Measurements from ENCODE around the gene MCC. TPM values are rescaled to one million over a fixed set of nuclear protein-coding genes. Genes with fewer than 3 reads are reported as not detected.
A peak's percentile ranks its signal among the peaks of the same experiment; 100 is the strongest.

MCC gene
- total RNA-seq, 1 donor from 2014 or later, result 33.9 TPM

DNA sequence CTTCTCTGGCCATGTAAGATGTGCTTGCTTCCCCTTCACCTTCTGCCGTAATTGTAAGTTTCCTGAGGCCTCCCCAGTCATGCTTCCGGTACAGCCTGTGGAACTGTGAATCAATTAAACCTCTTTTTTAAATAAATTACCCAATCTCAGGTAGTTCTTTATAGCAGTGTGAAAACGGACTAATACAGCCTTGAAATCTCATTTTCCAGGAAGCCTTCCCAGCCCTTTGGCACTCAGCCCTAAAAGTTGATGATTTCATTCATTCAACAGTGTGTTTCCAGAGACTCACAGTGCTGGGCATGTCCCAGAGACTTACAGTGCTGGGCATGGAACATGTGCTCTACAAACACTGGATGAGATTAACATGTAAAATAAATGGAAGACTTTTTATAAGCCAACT is 375.8 kb downstream of the MCC start:
- Mint-ChIP-seq H3K36me3 (peaks cover 28% of the 10 kb centered on the region), H3K4me3 (no peak overlapping the region), H3K27ac (no peak overlapping the region), H3K27me3 (ENCODE audit: low read depth) (no peaks in the 10 kb centered on the region), H3K4me1 (peaks cover 15% of the 10 kb centered on the region), H3K9me3 (peaks cover 13% of the 10 kb centered on the region)
- DNase-seq (ENCODE audit: low spot score in 2 of 2, unreplicated experiment in 2 of 2), result no peak
- TF ChIP-seq, protein P1, sequence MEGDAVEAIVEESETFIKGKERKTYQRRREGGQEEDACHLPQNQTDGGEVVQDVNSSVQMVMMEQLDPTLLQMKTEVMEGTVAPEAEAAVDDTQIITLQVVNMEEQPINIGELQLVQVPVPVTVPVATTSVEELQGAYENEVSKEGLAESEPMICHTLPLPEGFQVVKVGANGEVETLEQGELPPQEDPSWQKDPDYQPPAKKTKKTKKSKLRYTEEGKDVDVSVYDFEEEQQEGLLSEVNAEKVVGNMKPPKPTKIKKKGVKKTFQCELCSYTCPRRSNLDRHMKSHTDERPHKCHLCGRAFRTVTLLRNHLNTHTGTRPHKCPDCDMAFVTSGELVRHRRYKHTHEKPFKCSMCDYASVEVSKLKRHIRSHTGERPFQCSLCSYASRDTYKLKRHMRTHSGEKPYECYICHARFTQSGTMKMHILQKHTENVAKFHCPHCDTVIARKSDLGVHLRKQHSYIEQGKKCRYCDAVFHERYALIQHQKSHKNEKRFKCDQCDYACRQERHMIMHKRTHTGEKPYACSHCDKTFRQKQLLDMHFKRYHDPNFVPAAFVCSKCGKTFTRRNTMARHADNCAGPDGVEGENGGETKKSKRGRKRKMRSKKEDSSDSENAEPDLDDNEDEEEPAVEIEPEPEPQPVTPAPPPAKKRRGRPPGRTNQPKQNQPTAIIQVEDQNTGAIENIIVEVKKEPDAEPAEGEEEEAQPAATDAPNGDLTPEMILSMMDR (IDR thresholded peaks at IDR 0.05; ENCODE audit: unreplicated experiment), result no peak

DNA sequence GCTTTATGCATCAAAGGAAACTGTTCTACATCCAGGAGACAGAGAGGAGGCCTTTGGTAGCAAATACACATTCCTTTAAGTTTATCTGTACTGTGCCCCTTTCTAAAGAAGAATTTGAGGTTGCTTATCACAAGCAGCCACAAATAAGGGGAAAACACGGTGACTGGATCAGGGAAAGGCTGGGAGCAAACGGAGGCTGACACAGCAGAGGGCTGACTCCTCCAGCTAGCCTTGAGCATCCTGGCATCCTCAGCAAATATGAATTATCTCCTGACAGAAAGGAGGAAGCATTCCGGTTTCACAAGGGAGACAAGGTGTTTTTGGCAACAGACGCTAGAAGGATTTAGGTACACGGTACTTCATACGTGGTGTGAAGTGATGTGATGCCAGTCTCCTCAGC is 378.1 kb downstream of the MCC start:
- TF ChIP-seq, protein P1 (IDR thresholded peaks at IDR 0.05; ENCODE audit: unreplicated experiment), result no peak
- peaks cover 15% of the 10 kb centered on the region for H3K4me1 Mint-ChIP-seq
- H3K9me3 Mint-ChIP-seq, result peaks cover 9% of the 10 kb centered on the region
- H3K36me3 Mint-ChIP-seq, result peaks cover 21% of the 10 kb centered on the region
- peak overlapping the region; percentile 68 for H3K27ac Mint-ChIP-seq
- H3K4me3 Mint-ChIP-seq, result no peak overlapping the region
- no peak for DNase-seq (ENCODE audit: low spot score in 2 of 2, unreplicated experiment in 2 of 2)
- no peaks in the 10 kb centered on the region for H3K27me3 Mint-ChIP-seq (ENCODE audit: low read depth)

DNA sequence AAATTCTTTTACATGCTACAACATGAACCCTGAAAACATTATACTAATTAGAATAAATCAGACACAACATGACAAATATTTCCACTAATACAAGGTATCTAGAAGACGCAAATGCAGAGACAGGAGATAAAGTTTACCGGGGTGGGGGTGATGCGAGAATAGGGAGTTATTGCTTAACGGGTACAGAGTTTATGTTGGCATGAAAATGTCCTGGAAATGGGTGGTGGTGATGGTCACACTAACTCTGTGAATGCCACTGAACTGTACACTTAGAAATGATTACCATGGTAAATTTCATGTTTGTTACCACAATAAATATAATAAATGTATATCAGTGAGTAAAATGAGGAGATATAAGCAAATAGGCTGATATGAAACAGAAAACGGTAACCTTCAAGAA is 378.9 kb downstream of the MCC start:
- peaks cover 14% of the 10 kb centered on the region for H3K36me3 Mint-ChIP-seq
- peaks cover 9% of the 10 kb centered on the region for H3K9me3 Mint-ChIP-seq
- H3K27ac Mint-ChIP-seq, result peak overlapping the region; percentile 57
- TF ChIP-seq, protein P1 (IDR thresholded peaks at IDR 0.05; ENCODE audit: unreplicated experiment), result no peak
- DNase-seq (ENCODE audit: low spot score in 2 of 2, unreplicated experiment in 2 of 2), result no peak
- peaks cover 15% of the 10 kb centered on the region for H3K4me1 Mint-ChIP-seq
- H3K4me3 Mint-ChIP-seq, result no peak overlapping the region
- H3K27me3 Mint-ChIP-seq (ENCODE audit: low read depth), result no peaks in the 10 kb centered on the region

DNA sequence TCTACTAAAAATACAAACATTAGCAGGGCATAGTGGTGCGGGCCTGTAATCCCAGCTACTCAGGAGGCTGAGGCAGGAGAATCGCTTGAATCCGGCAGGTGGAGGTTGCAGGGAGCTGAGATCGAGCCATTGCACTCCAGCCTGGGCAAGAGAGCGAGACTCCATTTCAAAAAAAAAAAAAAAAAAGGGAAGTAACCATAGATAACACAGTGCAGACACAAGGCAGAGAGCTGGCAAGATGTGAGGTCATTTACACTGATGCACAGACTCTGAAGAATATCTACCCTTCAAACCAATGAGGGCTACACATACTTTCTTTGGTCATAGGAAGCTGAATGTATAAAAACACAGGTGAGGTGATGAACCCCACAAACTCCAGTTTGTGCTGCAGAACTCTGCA is 379.8 kb downstream of the MCC start:
- TF ChIP-seq, protein P1 (IDR thresholded peaks at IDR 0.05; ENCODE audit: unreplicated experiment), result no peak
- H3K27ac Mint-ChIP-seq, result no peak overlapping the region
- H3K4me3 Mint-ChIP-seq, result no peak overlapping the region
- no peaks in the 10 kb centered on the region for H3K27me3 Mint-ChIP-seq (ENCODE audit: low read depth)
- peaks cover 7% of the 10 kb centered on the region for H3K36me3 Mint-ChIP-seq
- no peak for DNase-seq (ENCODE audit: low spot score in 2 of 2, unreplicated experiment in 2 of 2)
- H3K4me1 Mint-ChIP-seq, result peaks cover 15% of the 10 kb centered on the region
- peaks cover under 1% of the 10 kb centered on the region for H3K9me3 Mint-ChIP-seq

DNA sequence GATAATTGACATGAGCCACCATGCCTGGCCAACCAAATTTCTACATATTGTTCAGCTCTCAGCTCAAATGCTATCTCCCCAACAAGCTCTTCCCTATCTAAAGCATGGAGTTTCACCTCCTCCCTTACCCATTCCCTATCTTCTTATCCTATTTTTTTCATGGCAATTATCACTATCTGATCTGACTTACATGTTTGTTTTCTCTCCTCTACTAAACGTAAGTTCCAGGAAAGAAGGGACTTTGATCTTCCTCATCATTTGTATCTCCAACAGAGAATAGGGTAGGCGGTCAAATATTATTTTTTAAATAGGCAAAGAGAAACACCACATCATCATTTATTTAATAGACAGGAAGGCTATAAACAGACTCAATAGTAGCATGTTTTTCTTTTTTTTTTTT is 381.4 kb downstream of the MCC start:
- Mint-ChIP-seq H3K27me3 (ENCODE audit: low read depth) (no peaks in the 10 kb centered on the region), H3K36me3 (peaks cover 9% of the 10 kb centered on the region), H3K27ac (no peak overlapping the region), H3K9me3 (no peaks in the 10 kb centered on the region), H3K4me3 (no peak overlapping the region), H3K4me1 (peaks cover 15% of the 10 kb centered on the region)
- TF ChIP-seq, protein P1 (IDR thresholded peaks at IDR 0.05; ENCODE audit: unreplicated experiment), result no peak
- DNase-seq (ENCODE audit: low spot score in 2 of 2, unreplicated experiment in 2 of 2), result no peak

DNA sequence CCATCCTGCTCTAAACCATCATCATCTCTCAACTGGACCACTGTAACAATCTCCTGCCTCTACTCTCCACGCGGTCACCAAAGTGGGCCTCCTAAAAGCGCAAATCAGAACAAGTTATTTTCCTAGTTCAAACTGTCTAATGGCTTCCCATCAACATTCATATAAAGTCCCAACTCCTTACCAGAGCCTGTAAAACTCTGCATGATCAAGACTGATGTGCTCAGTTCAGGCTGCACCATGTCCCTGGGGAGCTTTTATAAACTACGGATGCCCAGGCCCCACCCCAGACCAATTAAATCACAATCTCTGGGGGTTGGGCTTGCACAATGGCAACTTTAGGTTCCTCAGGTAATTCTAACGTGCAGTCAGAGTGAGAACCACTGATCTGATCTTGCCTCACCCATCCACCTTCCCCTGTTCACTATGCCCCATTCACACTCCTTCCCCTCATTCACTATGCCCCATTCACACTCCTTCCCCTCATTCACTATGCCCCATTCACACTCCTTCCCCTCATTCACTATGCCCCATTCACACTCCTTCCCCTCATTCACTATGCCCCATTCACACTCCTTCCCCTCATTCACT is 382.5 kb downstream of the MCC start:
- H3K27me3 Mint-ChIP-seq (ENCODE audit: low read depth), result no peaks in the 10 kb centered on the region
- TF ChIP-seq, protein P1 (IDR thresholded peaks at IDR 0.05; ENCODE audit: unreplicated experiment), result no peak
- peaks cover 11% of the 10 kb centered on the region for H3K36me3 Mint-ChIP-seq
- no peak overlapping the region for H3K4me3 Mint-ChIP-seq
- no peak overlapping the region for H3K27ac Mint-ChIP-seq
- no peak for DNase-seq (ENCODE audit: low spot score in 2 of 2, unreplicated experiment in 2 of 2)
- peaks cover 13% of the 10 kb centered on the region for H3K4me1 Mint-ChIP-seq
- H3K9me3 Mint-ChIP-seq, result no peaks in the 10 kb centered on the region

All from mesothelial cell of epicardium (in vitro differentiated cells).